Activated T-cell treated with anti-CD3 and anti-CD28 coated beads, Interleukin-2, amount 50 U/mL, for 24 hours (primary cell): Measurements from ENCODE around the gene PNPLA7.
"Not testable (repeated sequence)": the region's sequence is repeated elsewhere in the genome, so short reads cannot be mapped to it uniquely, and the experiment has no call there.

Source experiments
- DNase-seq: peaks from one replicate; pipeline ENCODE4 v3.0.0-alpha.2; 2020
- H3K27ac Mint-ChIP-seq: 2 replicates; pipeline ENCODE4 v1.8.0; 2020; ENCODE audit warnings: mild to moderate bottlenecking, mixed read lengths
- H3K27me3 Mint-ChIP-seq: 2 replicates; pipeline ENCODE4 v1.8.0; 2020; ENCODE audit warnings: mixed read lengths
- H3K36me3 Mint-ChIP-seq: 2 replicates; pipeline ENCODE4 v1.8.0; 2020; ENCODE audit warnings: low read depth, mixed read lengths
- H3K4me1 Mint-ChIP-seq: 2 replicates; pipeline ENCODE4 v1.8.0; 2020; ENCODE audit warnings: low read depth, mixed read lengths
- H3K4me3 Mint-ChIP-seq: 2 replicates; pipeline ENCODE4 v1.8.0; 2020; ENCODE audit warnings: mild to moderate bottlenecking, moderate library complexity, mixed read lengths
- H3K9me3 Mint-ChIP-seq: 2 replicates; pipeline ENCODE4 v1.8.0; 2020; ENCODE audit warnings: mixed read lengths

The PNPLA7 gene

GRCh38 chr9:137457406-137458193 is 92.6 kb downstream of the PNPLA7 start:
- H3K36me3 Mint-ChIP-seq: peaks cover 39% of the 10 kb centered on the region
- no peaks in the 10 kb centered on the region for H3K27me3 Mint-ChIP-seq
- H3K27ac Mint-ChIP-seq: no peak overlapping the region
- no peak for DNase-seq
- H3K4me3 Mint-ChIP-seq: peak overlapping the region; percentile 67
- no peaks in the 10 kb centered on the region for H3K9me3 Mint-ChIP-seq
- H3K4me1 Mint-ChIP-seq: peaks cover 58% of the 10 kb centered on the region

DNA sequence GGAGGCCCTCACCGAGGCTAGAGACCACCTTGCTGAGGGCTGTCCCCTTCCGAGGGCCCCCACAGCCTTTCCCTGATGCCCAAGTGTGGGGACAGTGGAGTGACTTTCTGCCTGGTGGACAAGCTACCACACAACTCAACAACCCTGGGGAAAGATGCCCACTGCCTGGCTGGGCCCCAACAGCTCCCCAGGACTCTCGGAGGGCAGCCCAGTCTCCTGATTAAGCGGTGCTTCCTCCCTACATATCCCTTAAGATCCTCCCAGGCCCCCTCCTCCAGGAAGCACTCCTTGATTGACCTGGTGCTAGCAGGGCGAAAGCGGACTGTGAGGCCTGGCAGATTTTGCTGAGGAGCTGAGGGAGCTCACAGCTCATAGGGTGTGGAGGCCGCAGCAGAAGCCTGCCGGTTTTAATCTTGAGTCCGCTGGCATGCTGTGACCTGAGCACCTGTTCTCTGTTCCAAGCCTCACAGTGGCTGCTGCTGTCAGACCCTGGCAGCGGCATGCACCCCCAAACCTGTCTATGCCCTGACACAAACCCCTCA is 93.3 kb downstream of the PNPLA7 start:
- Mint-ChIP-seq H3K9me3 (no peaks in the 10 kb centered on the region), H3K36me3 (peaks cover 44% of the 10 kb centered on the region), H3K27ac (peak overlapping the region; percentile 59), H3K4me3 (peak overlapping the region; percentile 31), H3K4me1 (peaks cover 60% of the 10 kb centered on the region), H3K27me3 (no peaks in the 10 kb centered on the region)
- DNase-seq: no peak

DNA sequence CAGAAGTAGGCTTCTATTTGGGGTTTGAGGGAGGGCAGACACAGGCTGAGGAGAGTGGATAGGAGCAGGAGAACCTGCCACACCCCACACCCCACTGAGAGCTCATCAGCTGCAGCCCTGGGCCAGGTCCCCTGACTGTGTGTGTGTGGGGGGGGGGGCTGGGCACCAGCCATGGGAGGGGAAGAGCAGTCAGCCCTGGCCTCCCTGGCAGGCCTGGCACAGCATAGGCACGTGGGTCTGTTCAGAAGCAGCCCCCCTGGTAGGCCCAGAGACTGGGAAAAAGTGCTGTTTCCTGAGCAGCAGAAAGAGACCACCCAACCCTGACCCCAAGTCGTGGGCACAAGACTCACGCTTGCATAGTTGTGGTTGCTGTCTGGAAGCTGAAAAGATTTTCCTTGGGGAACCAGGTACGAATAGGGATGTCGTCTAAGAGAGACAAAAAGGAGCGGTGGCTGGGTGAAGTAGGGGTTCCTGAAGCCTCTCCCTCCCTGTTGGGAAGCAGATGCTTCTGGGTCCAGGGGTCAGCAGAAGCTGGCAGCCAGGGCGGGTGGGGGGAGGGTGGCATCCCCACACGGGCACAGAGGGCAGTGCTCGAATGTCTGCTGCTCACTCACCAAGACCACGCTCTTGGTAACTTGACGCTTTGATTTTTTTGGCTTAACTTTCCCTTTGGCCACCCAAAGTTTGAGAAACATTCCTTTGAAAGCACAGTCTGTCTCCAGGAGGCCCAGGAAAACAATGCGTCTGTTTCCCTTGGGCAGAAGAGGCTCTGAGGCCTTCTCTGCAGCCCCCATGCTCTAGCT is 93.9 kb downstream of the PNPLA7 start:
- Mint-ChIP-seq H3K27me3 (no peaks in the 10 kb centered on the region), H3K27ac (no peak overlapping the region), H3K36me3 (peaks cover 44% of the 10 kb centered on the region), H3K9me3 (no peaks in the 10 kb centered on the region), H3K4me3 (peak overlapping the region; percentile 30), H3K4me1 (peaks cover 55% of the 10 kb centered on the region)
- DNase-seq: no peak

- Mint-ChIP-seq H3K4me3 (peak overlapping the region; percentile 30), H3K36me3 (peaks cover 44% of the 10 kb centered on the region), H3K4me1 (peaks cover 48% of the 10 kb centered on the region), H3K9me3 (no peaks in the 10 kb centered on the region), H3K27ac (no peak overlapping the region), H3K27me3 (no peaks in the 10 kb centered on the region)
- no peak for DNase-seq
These were observed 94.7 kb downstream of the PNPLA7 start for GRCh38 chr9:137455359-137455991.

- H3K9me3 Mint-ChIP-seq: no peaks in the 10 kb centered on the region
- peak overlapping the region; percentile 35 for H3K4me3 Mint-ChIP-seq
- peak overlapping the region; percentile 60 for H3K27ac Mint-ChIP-seq
- DNase-seq: no peak
- H3K4me1 Mint-ChIP-seq: peaks cover 48% of the 10 kb centered on the region
- peaks cover 48% of the 10 kb centered on the region for H3K36me3 Mint-ChIP-seq
- no peaks in the 10 kb centered on the region for H3K27me3 Mint-ChIP-seq
These were observed 95.4 kb downstream of the PNPLA7 start for GRCh38 chr9:137454597-137455358.

DNA sequence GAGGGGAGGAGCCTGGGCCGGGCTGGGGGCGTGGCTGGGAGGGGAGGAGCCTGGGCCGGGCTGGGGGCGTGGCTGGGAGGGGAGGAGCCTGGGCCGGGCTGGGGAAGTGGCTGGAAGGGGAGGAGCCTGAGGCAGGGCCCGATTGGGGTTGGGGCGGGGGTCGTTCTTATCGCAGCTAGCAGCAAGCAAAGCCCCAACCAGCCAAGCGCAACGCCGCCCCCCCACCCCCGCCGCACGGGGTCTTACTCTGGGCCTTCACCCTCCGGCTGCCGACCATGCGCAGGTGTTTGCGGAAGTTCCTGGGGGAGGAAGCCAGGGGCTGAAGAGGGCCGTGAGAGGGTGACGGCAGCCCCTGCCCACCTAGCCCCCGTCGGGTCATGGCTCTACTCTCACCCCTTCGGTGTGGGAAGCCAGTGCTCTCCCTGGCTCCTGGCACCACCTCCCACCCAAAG is 96.0 kb downstream of the PNPLA7 start:
- H3K4me3 Mint-ChIP-seq: peak overlapping the region; percentile 35
- H3K4me1 Mint-ChIP-seq: peaks cover 43% of the 10 kb centered on the region
- H3K27ac Mint-ChIP-seq: peak overlapping the region; percentile 60
- peaks cover 55% of the 10 kb centered on the region for H3K36me3 Mint-ChIP-seq
- no peaks in the 10 kb centered on the region for H3K27me3 Mint-ChIP-seq
- no peaks in the 10 kb centered on the region for H3K9me3 Mint-ChIP-seq
- DNase-seq: peak; percentile 69

DNA sequence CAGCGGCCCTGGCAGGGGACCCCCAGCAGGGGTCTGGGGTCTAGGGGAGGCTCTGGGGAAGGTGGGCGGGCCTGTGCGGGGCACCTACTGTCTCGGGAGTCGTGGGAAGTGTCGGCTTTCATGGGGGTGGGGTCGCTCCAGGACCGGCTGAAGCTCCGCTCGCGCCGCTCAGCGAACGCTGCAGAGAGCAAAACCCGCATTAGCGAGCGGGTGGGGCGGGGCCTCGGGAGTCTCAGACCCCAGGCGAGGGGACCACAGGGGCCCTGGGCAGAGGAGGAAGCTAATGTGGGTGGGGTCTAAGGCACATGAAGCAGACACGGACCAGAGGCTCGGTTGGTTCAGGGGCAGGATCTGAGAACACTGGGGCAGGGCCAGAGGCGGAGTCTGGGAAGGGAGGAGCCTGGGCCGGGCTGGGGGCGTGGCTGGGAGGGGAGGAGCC is 96.5 kb downstream of the PNPLA7 start:
- Mint-ChIP-seq H3K4me1 (peaks cover 44% of the 10 kb centered on the region), H3K36me3 (peaks cover 59% of the 10 kb centered on the region), H3K27ac (no peak overlapping the region), H3K4me3 (no peak overlapping the region), H3K9me3 (no peaks in the 10 kb centered on the region), H3K27me3 (no peaks in the 10 kb centered on the region)
- peak; percentile 74 for DNase-seq

DNA sequence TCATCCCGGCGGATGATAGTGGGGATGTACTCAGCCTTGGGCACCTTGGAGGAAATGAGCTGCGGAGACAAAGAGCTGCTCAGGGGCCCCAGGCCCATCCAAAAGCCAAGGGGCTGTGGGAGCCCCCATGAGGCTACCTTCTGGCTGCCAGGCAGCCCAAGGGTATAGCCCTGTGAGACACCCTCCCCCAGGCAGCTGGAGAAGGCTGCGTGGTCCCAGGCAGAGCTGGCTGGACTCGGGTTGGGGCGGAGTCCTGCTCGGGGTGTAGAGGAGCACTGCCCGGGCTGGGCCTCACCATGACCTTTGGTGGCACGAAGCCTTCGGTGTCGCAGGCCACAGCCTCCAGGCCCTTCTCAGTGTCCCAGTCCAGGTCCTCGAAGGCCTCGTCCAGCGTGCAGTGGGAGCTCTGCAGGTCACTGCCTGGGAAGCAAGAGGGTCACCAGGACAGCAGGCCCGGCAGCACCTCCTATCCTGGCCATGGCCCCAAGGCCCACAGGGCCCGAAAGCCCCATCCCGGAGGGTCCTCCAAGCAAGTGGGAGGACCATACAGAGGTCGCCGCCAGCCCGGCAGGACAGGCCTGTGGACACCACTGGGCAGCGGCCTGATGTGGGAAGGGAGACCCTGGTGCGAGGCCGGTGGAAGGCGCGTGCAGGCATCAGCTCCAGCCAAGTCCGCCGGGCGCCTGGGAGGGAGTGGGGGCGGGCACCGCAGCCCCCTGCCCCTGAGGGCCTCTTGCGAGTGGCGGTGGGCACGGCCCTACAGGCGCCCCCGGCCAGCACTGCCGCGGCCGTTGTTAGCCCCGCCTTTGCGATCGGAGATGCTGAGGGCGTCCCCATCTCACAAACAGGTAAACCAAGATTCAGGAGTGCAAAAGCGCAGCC is 97.2 kb downstream of the PNPLA7 start:
- no peaks in the 10 kb centered on the region for H3K9me3 Mint-ChIP-seq
- DNase-seq: no peak
- H3K4me3 Mint-ChIP-seq: no peak overlapping the region
- peaks cover 63% of the 10 kb centered on the region for H3K36me3 Mint-ChIP-seq
- H3K4me1 Mint-ChIP-seq: peaks cover 45% of the 10 kb centered on the region
- H3K27me3 Mint-ChIP-seq: no peaks in the 10 kb centered on the region
- no peak overlapping the region for H3K27ac Mint-ChIP-seq

DNA sequence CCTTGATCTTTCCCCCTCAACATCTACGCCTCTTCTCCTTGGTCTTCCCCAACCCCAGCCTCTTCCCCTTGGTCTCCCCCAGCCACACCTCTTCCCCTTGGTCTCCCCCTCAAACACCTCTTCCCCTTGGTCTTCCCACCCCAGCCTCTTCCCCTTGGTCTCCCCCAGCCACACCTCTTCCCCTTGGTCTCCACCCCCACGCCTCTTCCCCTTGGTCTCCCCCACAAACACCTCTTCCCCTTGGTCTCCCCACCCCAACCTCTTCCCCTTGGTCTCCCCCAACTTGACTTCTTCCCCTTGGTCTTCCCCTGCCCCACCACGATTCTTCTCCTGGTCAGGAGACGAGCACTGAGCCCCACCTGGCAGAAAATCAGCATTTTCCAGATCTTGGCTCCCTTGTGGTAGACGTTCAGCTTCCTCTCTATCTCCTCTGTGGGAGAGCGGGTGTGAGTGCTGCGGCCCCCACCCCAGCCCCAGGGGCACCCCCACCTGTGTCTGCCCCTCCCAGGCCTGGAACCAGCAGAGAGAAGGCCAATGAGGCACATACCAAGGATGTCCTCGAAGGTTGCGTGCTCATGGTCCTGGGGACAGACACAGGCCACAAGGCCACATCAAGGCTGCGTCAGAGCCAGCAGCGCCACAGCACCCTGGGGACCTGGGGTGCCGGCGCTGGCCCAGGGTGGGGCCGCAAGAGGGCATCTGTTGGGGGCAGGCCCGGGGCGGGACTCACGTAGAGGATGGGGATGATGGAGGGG is 98.0 kb downstream of the PNPLA7 start:
- H3K27ac Mint-ChIP-seq: no peak overlapping the region

DNA sequence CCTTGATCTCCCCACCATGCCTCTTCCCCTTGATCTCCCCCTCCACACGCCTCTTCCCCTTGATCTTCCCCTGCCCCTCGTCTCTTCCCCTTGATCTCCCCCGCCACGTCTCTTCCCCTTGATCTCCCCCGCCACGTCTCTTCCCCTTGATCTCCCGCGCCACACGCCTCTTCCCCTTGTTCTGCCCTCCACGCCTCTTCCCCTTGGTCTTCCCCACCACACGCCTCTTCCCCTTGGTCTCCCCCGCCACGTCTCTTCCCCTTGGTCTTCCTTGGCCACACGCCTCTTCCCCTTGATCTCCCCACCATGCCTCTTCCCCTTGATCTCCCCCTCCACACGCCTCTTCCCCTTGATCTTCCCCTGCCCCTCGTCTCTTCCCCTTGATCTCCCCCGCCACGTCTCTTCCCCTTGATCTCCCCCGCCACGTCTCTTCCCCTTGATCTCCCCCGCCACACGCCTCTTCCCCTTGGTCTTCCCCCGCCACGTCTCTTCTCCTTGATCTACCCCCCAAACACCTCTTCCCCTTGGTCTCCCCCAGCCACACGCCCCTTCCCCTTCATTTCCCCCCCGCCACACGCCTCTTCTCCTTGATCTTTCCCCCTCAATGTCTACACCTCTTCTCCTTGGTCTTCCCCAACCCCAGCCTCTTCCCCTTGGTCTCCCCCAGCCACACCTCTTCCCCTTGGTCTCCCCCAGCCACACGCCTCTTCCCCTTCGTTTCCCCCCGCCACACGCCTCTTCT is 98.8 kb downstream of the PNPLA7 start:
- H3K4me3 Mint-ChIP-seq, DNase-seq, H3K27ac Mint-ChIP-seq, H3K27me3 Mint-ChIP-seq, H3K9me3 Mint-ChIP-seq: not testable (repeated sequence)
- H3K36me3 Mint-ChIP-seq: peaks cover 53% of the 10 kb centered on the region
- peaks cover 38% of the 10 kb centered on the region for H3K4me1 Mint-ChIP-seq

More for the DNA sequence above, 98.0 kb downstream of the PNPLA7 start:
- Mint-ChIP-seq H3K36me3 (peaks cover 61% of the 10 kb centered on the region), H3K4me3 (no peak overlapping the region), H3K4me1 (peaks cover 43% of the 10 kb centered on the region), H3K27me3 (no peaks in the 10 kb centered on the region), H3K9me3 (no peaks in the 10 kb centered on the region)
- no peak for DNase-seq

DNA sequence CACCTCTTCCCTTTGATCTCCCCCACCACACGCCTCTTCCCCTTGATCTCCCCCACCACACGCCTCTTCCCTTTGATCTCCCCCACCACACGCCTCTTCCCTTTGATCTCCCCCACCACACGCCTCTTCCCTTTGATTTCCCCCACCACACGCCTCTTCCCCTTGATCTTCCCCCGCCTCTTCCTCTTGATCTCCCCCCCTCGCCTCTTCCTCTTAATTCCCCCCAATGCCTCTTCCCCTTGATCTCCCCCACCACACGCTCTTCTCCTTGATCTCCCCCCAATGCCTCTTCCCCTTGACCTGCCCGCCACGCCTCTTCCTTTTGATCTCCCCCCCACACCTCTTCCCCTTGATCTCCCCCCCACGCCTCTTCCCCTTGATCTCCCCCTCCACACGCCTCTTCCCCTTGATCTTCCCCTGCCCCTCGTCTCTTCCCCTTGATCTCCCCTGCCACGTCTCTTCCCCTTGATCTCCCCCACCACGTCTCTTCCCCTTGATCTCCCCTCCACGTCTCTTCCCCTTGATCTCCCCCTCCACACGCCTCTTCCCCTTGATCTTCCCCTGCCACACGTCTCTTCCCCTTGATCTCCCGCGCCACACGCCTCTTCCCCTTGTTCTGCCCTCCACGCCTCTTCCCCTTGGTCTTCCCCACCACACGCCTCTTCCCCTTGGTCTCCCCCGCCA is 99.5 kb downstream of the PNPLA7 start:
- H3K4me1 Mint-ChIP-seq: peaks cover 37% of the 10 kb centered on the region
- not testable (repeated sequence) for H3K9me3 Mint-ChIP-seq, H3K4me3 Mint-ChIP-seq, H3K27ac Mint-ChIP-seq, H3K27me3 Mint-ChIP-seq, DNase-seq
- H3K36me3 Mint-ChIP-seq: peaks cover 47% of the 10 kb centered on the region
